NCI-H460 (cell line): ENCODE measurements around the gene PCMT1. TPM values are rescaled to one million over a fixed set of nuclear protein-coding genes. Genes with fewer than 3 reads are reported as not detected.
"Not testable (repeated sequence)": the region's sequence is repeated elsewhere in the genome, so short reads cannot be mapped to it uniquely, and the experiment has no call there.

Source experiments
- DNase-seq: peaks from one replicate; pipeline ENCODE4 v3.0.0-alpha.2; 2016; ENCODE audit warnings: low read depth; ENCODE audit errors: extremely low read depth
- total RNA-seq: library from RNA; depleted of rRNA; stranded (reverse); fragments of >200 nt; shearing (Covaris generic); gene quantifications from 2 replicates; pipeline ENCODE4 v1.2.3, GENCODE V29; 2014

PCMT1 gene
- total RNA-seq, 1 experiment from 2014 or later: 86.6 TPM

- DNase-seq: not testable (repeated sequence)
These were observed 403 bp upstream of the PCMT1 start for GRCh38 chr6:149749082-149749593.

- peak; percentile 9 for DNase-seq
These were observed 632 bp downstream of the PCMT1 start for GRCh38 chr6:149750136-149750609.

GRCh38 chr6:149751239-149751638 is 1.7 kb downstream of the PCMT1 start:
- no peak for DNase-seq

GRCh38 chr6:149751920-149752319 is 2.4 kb downstream of the PCMT1 start:
- DNase-seq: not testable (repeated sequence)

GRCh38 chr6:149752600-149753373 is 3.2 kb downstream of the PCMT1 start:
- DNase-seq: no peak

- not testable (repeated sequence) for DNase-seq
These were observed 3.8 kb downstream of the PCMT1 start for GRCh38 chr6:149753374-149753637.

- no peak for DNase-seq
These were observed 5.0 kb downstream of the PCMT1 start for GRCh38 chr6:149754548-149754947.

- DNase-seq: no peak
These were observed 6.0 kb downstream of the PCMT1 start for GRCh38 chr6:149755300-149756260.

GRCh38 chr6:149756261-149756636 is 6.7 kb downstream of the PCMT1 start:
- DNase-seq: no peak

- DNase-seq: no peak
These were observed 11.9 kb downstream of the PCMT1 start for GRCh38 chr6:149761438-149761837.

- DNase-seq: no peak
These were observed 14.3 kb downstream of the PCMT1 start for GRCh38 chr6:149763866-149764265.

- no peak for DNase-seq
These were observed 16.7 kb downstream of the PCMT1 start for GRCh38 chr6:149766156-149766769.

GRCh38 chr6:149769676-149770075 is 20.1 kb downstream of the PCMT1 start:
- DNase-seq: no peak

GRCh38 chr6:149771185-149771584 is 21.6 kb downstream of the PCMT1 start:
- DNase-seq: no peak

- no peak for DNase-seq
These were observed 22.4 kb downstream of the PCMT1 start for GRCh38 chr6:149771925-149772324.

GRCh38 chr6:149777624-149778023 is 28.1 kb downstream of the PCMT1 start:
- DNase-seq: no peak

- DNase-seq: no peak
These were observed 30.1 kb downstream of the PCMT1 start for GRCh38 chr6:149779644-149779963.

- no peak for DNase-seq
These were observed 32.2 kb downstream of the PCMT1 start for GRCh38 chr6:149781715-149782114.

- DNase-seq: no peak
These were observed 32.8 kb downstream of the PCMT1 start for GRCh38 chr6:149782337-149782736.

- no peak for DNase-seq
These were observed 34.0 kb downstream of the PCMT1 start for GRCh38 chr6:149783551-149783950.

- DNase-seq: no peak
These were observed 56.6 kb downstream of the PCMT1 start for GRCh38 chr6:149806127-149806526.
